Endothelial cell of umbilical vein (primary cell): ENCODE results near the gene USP31. TPM values are rescaled to one million over a fixed set of nuclear protein-coding genes. Genes with fewer than 3 reads are reported as not detected.

Experiments
- BruUV-seq: library from RNA; stranded (reverse); fragments of 400-500 nt; replicated peaks from 2 replicates; lab custom pipeline; 2021; lab: Mats Ljungman, UMichigan
- CTCF ChIA-PET: fragments of 300-600, 350-600 bp; sonication (Branson Sonifier 250); formaldehyde crosslinking; loops from one replicate; lab custom pipeline; 2021; ENCODE audit warnings: antibody characterized with exemption, inconsistent platforms; lab: Charles Lee
- POLR2A ChIA-PET: fragments of 300-600, 350-600 bp; sonication (Branson Sonifier 250); formaldehyde crosslinking; loops from one replicate; lab custom pipeline; 2021; ENCODE audit warnings: antibody characterized with exemption, inconsistent platforms; lab: Charles Lee
- DNase-seq: peaks from one replicate; pipeline ENCODE4 v3.0.0-alpha.2; 2011; ENCODE audit warnings: low read depth, low spot score
- FAIRE-seq: peaks from 2 replicates; lab custom pipeline; 2011; peaks lifted over from hg19 to GRCh38; lab: Jason Lieb, UNC
- H2AFZ ChIP-seq: 2 replicates; pipeline ENCODE4 v1.6.0; 2012; ENCODE audit warnings: low read depth, low read length, control low read depth, inconsistent platforms
- H3K27ac ChIP-seq: 2 replicates; pipeline ENCODE4 v1.5.1; 2011; ENCODE audit warnings: low read depth, mild to moderate bottlenecking, control low read depth, low read length, moderate library complexity; ENCODE audit not compliant: insufficient read depth
- H3K27me3 ChIP-seq, 2 experiments: 2 replicates each; pipeline versions ENCODE4 v1.6.0 to v1.6.1; 2011; ENCODE audit warnings: low read length in 2 of 2, mixed read lengths in 1 of 2; ENCODE audit not compliant: control insufficient read depth in 2 of 2, insufficient read depth in 2 of 2
- H3K36me3 ChIP-seq, 2 experiments: 2 replicates in 1 of 2; 3 replicates in 1 of 2; pipeline ENCODE4 v1.5.1; 2011; ENCODE audit warnings: low read length in 2 of 2, mild to moderate bottlenecking in 1 of 2, moderate library complexity in 1 of 2; ENCODE audit not compliant: control insufficient read depth in 2 of 2, insufficient read depth in 2 of 2; ENCODE audit errors: extremely low read depth in 1 of 2
- H3K4me1 ChIP-seq: 3 replicates; pipeline ENCODE4 v1.5.1; 2011; ENCODE audit warnings: mild to moderate bottlenecking, low read length; ENCODE audit not compliant: control insufficient read depth, insufficient read depth; ENCODE audit errors: extremely low read depth
- H3K4me2 ChIP-seq: 2 replicates; pipeline ENCODE4 v1.6.1; 2011; ENCODE audit warnings: low read length, control low read depth, mixed read lengths; ENCODE audit not compliant: insufficient read depth
- H3K4me3 ChIP-seq, 3 experiments: fragments of 200-600 bp in 1 of 3; sonication (generic), shearing (Covaris generic) in 1 of 3; replicated peaks in 1 of 3; 2 replicates each; pipeline ENCODE4 v1.5.1; 2011 to 2016; ENCODE audit warnings: control low read depth in 3 of 3, low read length in 3 of 3, mild to moderate bottlenecking in 2 of 3, inconsistent platforms in 1 of 3, low read depth in 1 of 3, moderate library complexity in 1 of 3; ENCODE audit not compliant: insufficient read depth in 1 of 3
- H3K79me2 ChIP-seq: 2 replicates; pipeline ENCODE4 v1.6.0; 2012; ENCODE audit warnings: low read length, inconsistent platforms; ENCODE audit not compliant: control insufficient read depth, insufficient read depth
- H3K9ac ChIP-seq: replicated peaks from 2 replicates; pipeline ENCODE3; 2011; ENCODE audit warnings: low read length, control low read depth; ENCODE audit not compliant: insufficient read depth; ENCODE audit errors: extremely low read depth
- H3K9me1 ChIP-seq: replicated peaks from 3 replicates; pipeline ENCODE4 v1.6.0; 2011; ENCODE audit warnings: mild to moderate bottlenecking, low read length; ENCODE audit not compliant: control insufficient read depth, insufficient read depth; ENCODE audit errors: extremely low read depth
- H3K9me3 ChIP-seq: replicated peaks from 2 replicates; pipeline ENCODE4 v1.5.1; 2012; ENCODE audit warnings: low read length, inconsistent platforms; ENCODE audit not compliant: control insufficient read depth, insufficient read depth
- H4K20me1 ChIP-seq: replicated peaks from 2 replicates; pipeline ENCODE3; 2011; ENCODE audit warnings: mild to moderate bottlenecking, low read length; ENCODE audit not compliant: control insufficient read depth, insufficient read depth; ENCODE audit errors: extremely low read depth
- CTCF ChIP-seq, 2 donors: IDR thresholded peaks; 1 replicate in 1 of 2; 2 replicates in 1 of 2; pipeline ENCODE4 v1.5.1; 2011; ENCODE audit warnings: low read length in 2 of 2, mild to moderate bottlenecking in 2 of 2, moderate library complexity in 2 of 2, control low read depth in 1 of 2, inconsistent platforms in 1 of 2, low read depth in 1 of 2; ENCODE audit not compliant: insufficient read depth in 1 of 2; ENCODE audit errors: extremely low read depth in 1 of 2
- EZH2 ChIP-seq: IDR thresholded peaks from 2 replicates; pipeline ENCODE4 v1.6.1; 2012; ENCODE audit warnings: borderline replicate concordance, low read depth, mild to moderate bottlenecking, moderate library complexity, low read length, inconsistent platforms; ENCODE audit not compliant: severe bottlenecking
- GATA2 ChIP-seq: IDR thresholded peaks from 2 replicates; pipeline ENCODE4 v1.7.0; 2011; ENCODE audit warnings: low read depth, mild to moderate bottlenecking, moderate library complexity, mixed read lengths, low read length; ENCODE audit not compliant: insufficient read length, insufficient read depth
- JUN ChIP-seq: IDR thresholded peaks from 2 replicates; pipeline ENCODE4 v1.6.1; 2011; ENCODE audit warnings: borderline replicate concordance, low read depth; ENCODE audit not compliant: insufficient read length, insufficient read depth
- MAX ChIP-seq: IDR thresholded peaks from 2 replicates; pipeline ENCODE4 v1.6.1; 2011; ENCODE audit not compliant: insufficient read depth, insufficient read length
- MYC ChIP-seq: IDR thresholded peaks from one replicate; pipeline ENCODE4 v1.6.1; 2011; ENCODE audit warnings: mild to moderate bottlenecking, low read depth, low read length
- POLR2AphosphoS5 ChIP-seq: IDR thresholded peaks from 2 replicates; pipeline ENCODE4 v1.6.1; 2012; ENCODE audit warnings: low read depth, mild to moderate bottlenecking, control low read depth, low read length, moderate library complexity; ENCODE audit not compliant: insufficient read depth
- dilution Hi-C: fragments of 300-500 bp; cut with MboI; formaldehyde crosslinking; loops from one replicate; pipeline ENCODE4 v1.15.0; 2019; ENCODE audit warnings: low sequenced_read_pairs; ENCODE audit not compliant: extremely low pct_ligation_motif_present
- intact Hi-C: fragments of 100-400 bp; cut with micrococcal nuclease; formaldehyde crosslinking; loops from one replicate; pipeline ENCODE4 v1.10.0; 2022
- polyA plus RNA-seq, 4 experiments: library from polyadenylated mRNA; depleted of rRNA in 3 of 4; stranded (reverse) in 3 of 4; unstranded in 1 of 4; fragments of >200 nt; gene quantifications; 2 replicates each; pipeline versions ENCODE4 v1.2.1 to v1.2.3, GENCODE V29; 2011 to 2012; ENCODE audit warnings: missing spikeins in 1 of 4
- total RNA-seq: library from RNA; stranded (reverse); gene quantifications from 2 replicates; pipeline ENCODE4 v1.2.3, GENCODE V29; 2021

Gene USP31
- total and polyA plus RNA-seq, 2 donors (not counting 3 experiments of a cell fraction or from before 2014, with no cell fraction given): 14.5 to 42.4 TPM

GRCh38 chr16:23172583-23172982 is 23.3 kb upstream of the USP31 start:
- FAIRE-seq (no peak), DNase-seq (no peak)
- Histone ChIP-seq H2AFZ (no peak overlapping the region), H3K27ac (no peak overlapping the region), H3K9me3 (no peaks in the 10 kb centered on the region), H3K27me3 (peaks cover 0 to 3% of the 10 kb centered on the region in 2 experiments), H3K9ac (no peak overlapping the region), H3K79me2 (no peaks in the 10 kb centered on the region), H4K20me1 (no peaks in the 10 kb centered on the region), H3K4me1 (no peaks in the 10 kb centered on the region), H3K4me2 (no peak overlapping the region), H3K9me1 (no peaks in the 10 kb centered on the region), H3K36me3 (no peaks in the 10 kb centered on the region), H3K4me3 (no peak overlapping the region)
- POLR2A ChIA-PET: no interaction called here
- intact Hi-C loops: no loop called here
- CTCF ChIA-PET: interaction anchor here (0.7 to 1.2 kb wide), 2 partner anchors 11 to 263 kb away, joined by 3 to 7 read pairs; no protein-coding TSS in a partner anchor
- dilution Hi-C loops: no loop called here
- TF ChIP-seq JUN (no peak), CTCF (IDR thresholded peaks at IDR 0.05; ENCODE audit: extremely low read depth in 1 of 2, insufficient read depth in 1 of 2, low read depth in 1 of 2, low read length in 2 of 2) (no peak)
- no TSS peak for BruUV-seq

- H3K9me3 ChIP-seq: no peaks in the 10 kb centered on the region
- H3K4me1 ChIP-seq: no peaks in the 10 kb centered on the region
- POLR2A ChIA-PET: no interaction called here
- FAIRE-seq (no peak), DNase-seq (no peak)
- no peak overlapping the region for H3K4me3 ChIP-seq
- no peaks in the 10 kb centered on the region for H3K9me1 ChIP-seq
- BruUV-seq: no TSS peak
- peaks cover 5 to 6% of the 10 kb centered on the region in 2 experiments for H3K27me3 ChIP-seq
- no peak overlapping the region for H3K4me2 ChIP-seq
- no peak overlapping the region for H3K27ac ChIP-seq
- H3K79me2 ChIP-seq: no peaks in the 10 kb centered on the region
- H3K9ac ChIP-seq: no peak overlapping the region
- intact Hi-C loops (no loop called here), dilution Hi-C loops (no loop called here)
- TF ChIP-seq EZH2: no peak
- TF ChIP-seq POLR2AphosphoS5: no peak
- TF ChIP-seq GATA2: no peak
- no peak for TF ChIP-seq MAX
- TF ChIP-seq MYC: no peak
- no peak for TF ChIP-seq CTCF (IDR thresholded peaks at IDR 0.05; ENCODE audit: extremely low read depth in 1 of 2, insufficient read depth in 1 of 2, low read depth in 1 of 2, low read length in 2 of 2)
- no peak for TF ChIP-seq JUN
- H3K36me3 ChIP-seq: no peaks in the 10 kb centered on the region
- CTCF ChIA-PET: interaction anchor here (1.2 kb wide), 1 partner anchor 23 kb away, joined by 3 read pairs; no protein-coding TSS in a partner anchor
- H2AFZ ChIP-seq: no peak overlapping the region
- no peaks in the 10 kb centered on the region for H4K20me1 ChIP-seq
Observed at GRCh38 chr16:23164736-23165135, 15.5 kb upstream of the USP31 start.
